Cortex of kidney (tissue), 1 donor: ENCODE results near the gene SMYD3.

Experiments
- DNase-seq: peaks from one replicate; lab custom pipeline; 2025; lab: John Stamatoyannopoulos, UW

The SMYD3 gene

DNA sequence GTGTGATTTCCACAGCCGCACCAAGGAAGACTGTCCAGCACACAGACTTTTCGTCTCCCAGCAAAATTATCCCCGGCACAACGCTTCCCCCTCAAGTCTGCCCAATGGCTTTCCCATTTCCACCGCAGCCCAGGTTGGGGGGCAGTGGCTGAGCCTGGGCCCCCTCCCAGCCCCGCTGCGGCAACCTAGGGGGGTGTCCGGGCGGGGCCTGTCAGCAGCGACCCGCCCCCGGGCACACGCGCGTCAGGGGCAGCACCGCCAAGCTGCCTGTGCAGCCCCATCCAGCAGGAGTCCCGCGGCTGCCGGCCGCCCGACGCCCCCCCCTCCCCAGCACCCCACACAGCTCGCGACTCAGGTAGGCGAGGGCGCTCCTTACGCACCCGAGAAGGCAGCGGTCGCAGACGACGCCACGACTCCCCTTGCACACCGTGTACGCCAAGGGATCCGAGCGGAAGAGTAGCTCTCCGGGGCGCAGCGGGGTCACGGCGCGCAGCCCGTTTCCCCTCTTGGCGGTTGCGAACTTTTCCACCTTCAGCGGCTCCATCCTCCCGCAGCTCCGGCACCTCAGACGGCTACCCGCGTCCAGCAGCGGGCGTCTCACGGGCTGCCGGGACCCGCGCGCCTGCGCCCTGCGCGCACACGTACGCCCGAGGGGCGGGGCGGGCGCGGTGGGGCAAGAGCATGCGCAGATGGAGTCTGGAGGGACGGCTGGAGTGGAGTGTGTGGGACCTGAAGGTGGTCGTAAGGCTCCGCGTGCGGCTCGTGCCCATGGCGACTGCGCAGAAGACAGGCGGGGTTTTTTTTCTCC, at the start of gene SMYD3:
SMYD3 (minus strand) TSS at position 606 of the 808 bp plus-strand sequence.
- no peak for DNase-seq

DNA sequence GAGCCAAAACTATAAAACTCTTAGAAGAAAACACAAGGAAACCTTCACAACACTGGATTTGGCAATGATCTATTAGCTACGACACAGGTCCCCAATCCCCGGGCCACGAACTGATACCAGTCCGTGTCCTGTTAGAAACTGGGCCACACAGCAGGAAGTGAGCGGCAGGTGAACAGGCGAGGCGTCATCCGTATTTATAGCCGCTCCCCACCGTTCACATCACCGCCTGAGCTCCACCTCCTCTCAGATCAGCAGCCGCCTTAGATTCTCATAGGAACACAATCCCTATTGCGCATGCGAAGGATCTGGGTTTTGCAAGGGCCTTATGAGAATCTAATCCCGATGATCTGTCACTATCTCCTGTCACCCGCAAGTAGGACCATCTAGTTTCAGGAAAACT, 47.1 kb upstream of the SMYD3 start:
- DNase-seq: no peak

DNA sequence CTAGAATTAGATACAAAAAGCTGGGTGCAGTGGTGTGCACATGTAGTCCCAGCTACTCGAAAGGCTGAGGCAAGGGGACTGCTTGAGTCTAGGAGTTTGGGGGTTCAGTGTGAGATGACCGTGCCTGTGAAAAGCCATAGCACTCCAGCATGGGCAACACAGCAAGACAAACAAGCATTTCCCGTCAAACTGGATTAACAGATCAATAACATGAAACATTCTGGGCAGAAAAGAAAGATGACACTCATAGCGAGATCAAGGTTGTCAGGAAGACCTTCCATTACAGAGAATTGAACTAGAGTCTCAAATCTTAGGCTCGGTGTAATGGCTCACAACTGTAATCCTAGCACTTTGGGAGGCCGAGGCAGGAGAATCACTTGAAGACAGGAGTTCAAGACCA, 45.0 kb upstream of the SMYD3 start:
- no peak for DNase-seq

DNA sequence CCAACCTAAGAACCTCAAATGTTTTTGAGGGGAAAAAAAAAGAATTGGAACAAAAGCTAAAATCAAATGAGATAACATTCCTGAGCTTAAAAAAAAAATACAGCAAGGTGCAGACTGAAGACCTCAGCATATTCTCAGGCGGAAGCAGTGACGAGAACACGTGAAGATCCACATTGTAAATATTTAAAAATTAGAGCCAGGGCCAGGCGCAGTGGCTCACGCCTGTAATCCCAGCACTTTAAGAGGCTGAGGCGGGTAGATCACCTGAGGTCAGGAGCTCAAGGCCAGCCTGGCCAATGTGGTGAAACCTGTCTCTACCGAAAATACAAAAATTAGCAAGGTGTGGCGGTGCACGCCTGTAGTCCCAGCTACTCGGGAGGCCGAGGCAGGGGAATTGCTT, 43.3 kb upstream of the SMYD3 start:
- no peak for DNase-seq

DNA sequence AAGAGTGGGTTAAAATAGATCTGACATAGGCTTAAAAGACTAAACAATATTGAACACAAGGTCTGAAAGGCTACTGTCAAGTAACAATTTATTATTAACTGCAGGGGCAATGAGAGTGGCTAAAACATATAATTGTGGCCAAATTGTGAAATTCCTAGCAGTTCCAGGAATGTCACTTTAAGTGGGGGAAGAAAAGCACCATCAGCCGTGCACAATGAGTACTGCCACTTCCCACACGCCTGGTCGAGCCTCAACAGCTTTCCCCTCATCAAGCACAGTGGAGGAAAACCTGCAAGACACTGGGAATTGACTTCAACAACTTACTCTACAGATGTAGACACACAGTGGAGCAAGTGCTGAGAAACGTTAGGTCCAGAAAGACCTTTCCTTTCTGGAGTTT, 42.6 kb upstream of the SMYD3 start:
- no peak for DNase-seq

DNA sequence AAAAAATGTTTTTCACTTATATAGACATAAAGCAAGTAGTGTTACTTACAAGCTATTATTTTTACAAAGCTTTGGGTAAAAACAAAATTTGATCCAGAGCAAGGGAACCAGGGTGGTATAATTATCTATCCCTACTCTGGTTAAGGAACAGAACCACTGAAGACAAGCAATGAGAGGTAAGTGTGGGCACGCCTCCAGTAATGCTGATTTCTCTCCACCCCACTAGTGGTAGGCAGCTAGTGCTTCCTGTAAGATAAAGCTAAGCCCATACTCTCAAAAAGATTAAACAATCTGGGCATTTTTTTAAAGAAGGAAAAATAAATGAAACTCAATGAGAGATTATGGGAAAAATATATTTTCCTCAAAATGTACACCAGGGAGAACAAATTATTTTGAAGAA, 36.9 kb upstream of the SMYD3 start:
- DNase-seq: no peak

DNA sequence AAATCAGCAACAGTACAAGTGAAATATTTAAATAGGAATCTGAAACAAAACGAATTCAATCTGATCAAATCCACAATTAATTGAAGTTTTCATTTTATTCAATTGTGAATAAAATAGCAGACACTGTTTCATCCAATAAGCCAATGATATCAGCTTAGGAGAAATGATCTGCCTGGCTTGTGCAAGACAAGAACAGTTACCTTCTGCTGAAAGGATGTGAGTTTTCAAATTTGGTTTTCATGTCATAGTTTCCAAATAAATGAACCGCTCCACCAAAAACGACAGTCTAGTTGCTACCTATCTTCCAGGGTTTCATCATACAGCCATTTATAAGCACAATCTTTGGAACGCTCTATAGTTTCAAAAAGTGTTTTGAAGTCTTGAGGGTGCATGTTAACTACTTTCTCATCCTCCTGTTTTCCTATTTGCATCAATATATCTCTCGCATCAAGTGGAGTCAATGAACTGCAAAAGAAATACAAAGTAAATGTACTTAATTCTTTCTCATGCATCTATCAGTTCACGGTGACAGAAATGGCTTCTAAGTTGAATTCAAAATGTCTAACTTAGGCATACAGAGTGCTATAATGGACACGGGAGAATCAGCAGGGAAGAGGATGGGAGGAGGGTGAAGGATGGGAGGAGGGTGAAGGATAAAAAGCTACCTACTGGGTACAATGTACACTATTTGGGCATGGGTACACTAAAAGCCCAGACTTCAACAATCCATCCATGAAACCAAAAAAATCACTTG, 33.8 kb upstream of the SMYD3 start:
- DNase-seq: no peak

DNA sequence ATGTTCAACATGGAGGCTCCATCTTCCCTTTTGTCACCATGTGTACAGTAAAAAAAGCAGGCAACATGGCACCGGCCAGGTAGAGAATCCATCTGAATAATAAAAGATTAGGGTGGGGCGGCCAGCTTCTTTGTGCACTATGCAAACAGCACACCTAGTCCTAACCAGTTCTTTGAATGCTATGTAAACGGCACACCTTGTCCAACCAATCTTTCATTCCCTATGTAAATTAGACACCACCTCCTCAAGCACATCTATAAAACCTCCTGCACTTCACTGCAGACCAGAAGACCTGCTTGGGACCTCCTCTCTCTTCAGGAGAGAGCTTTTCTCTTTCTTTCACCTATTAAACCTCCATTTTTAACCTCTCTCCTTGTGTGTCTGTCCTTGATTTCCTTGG, 30.8 kb upstream of the SMYD3 start:
- DNase-seq: no peak

DNA sequence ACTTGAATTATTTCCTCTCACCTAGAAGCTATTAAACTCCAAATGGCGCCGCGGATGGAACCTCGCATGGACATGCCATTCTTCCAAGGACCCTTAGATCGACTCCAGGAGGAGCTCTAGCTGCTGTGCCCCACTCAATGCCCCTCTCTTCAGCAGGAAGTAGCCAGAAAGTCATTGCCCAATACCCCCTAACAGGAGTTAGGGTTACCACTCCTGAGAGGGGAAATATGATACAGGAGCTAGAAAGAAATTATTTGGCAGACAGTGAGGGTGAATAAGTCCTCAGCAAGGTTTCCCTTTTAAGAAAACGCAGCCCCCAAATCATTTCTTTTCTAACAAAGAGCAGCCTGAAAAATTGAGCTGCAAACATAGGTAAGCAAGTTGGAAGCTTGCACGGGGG, 30.4 kb upstream of the SMYD3 start:
- no peak for DNase-seq

DNA sequence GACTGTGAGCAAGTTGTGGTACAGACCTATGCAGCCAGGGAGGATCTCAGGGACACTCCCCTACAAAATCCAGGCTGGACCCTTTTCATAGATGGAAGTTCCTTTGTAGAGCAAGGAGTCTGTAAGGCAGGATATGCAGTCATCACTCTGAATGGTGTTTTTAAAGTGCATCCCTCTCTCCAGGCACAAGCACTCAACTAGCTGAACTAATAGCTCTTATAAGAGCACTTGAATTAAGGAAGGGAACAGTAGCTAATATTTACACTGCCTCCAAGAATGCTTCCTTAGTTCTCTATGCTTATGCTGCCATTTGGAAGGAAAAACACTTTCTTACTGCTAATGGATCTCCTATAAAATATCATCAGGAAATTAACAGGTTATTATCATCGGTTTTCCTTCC, 27.0 kb upstream of the SMYD3 start:
- DNase-seq: no peak

DNA sequence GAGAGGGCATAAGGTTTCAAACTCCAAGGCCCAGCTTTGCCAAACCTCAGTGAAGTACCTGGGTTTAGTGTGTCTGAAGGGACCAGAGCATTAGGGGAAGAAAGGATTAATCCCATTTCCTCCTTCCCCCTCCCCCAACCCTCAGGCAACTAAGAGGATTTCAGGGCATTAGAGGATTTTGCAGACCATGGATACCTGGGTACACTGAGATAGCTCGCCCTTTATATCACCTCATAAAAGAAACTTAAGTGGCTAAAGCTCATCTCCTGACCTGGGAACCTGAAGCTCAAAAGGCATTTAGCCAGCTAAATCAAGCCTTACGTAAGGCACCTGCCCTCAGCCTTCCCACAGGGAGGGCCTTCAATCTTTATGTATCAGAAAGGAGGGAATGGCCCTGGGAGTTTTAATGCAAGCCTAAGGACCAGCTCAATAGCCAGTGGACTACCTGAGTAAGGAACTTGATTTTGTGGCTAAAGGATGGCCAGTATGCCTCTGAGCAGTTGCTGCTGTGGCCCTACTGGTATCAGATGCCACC, 26.4 kb upstream of the SMYD3 start:
- no peak for DNase-seq

DNA sequence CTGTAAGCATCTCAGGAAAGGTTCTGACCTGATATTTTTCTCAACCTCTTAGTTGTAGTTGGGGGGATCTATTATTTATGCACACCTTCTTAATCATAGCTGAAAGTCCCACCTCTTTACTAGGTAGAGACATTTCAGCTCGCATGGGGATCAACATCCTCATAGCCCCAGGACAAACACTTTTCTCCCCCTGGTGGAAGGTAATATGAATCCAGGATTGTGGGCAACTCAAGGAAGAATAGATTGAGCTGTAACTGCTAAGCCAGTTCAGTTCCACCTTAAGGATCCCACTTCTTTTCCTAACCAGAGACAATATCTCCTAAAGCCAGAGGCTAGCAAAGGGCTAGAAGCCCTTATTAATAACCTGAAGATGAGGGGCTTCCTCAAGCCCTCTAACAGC, 25.4 kb upstream of the SMYD3 start:
- no peak for DNase-seq

DNA sequence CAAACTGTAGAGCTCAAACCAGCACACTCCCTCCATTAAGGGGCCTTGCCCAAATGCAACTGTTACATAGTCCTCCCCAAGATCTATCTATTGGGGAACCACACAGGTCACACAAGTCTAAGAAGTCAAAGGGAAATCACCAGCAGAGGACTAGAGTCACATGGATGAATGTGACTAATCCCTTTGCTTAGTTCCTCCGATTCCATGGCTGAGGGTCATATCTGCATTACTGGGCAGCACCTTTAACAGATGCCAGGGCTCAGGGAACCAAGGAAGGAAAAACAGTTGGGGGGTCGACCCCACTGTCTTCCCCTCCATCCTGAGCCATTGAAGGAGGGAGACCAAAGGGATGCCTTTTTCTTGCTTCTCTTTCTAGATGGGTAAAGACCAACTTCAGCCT, 23.4 kb upstream of the SMYD3 start:
- no peak for DNase-seq

DNA sequence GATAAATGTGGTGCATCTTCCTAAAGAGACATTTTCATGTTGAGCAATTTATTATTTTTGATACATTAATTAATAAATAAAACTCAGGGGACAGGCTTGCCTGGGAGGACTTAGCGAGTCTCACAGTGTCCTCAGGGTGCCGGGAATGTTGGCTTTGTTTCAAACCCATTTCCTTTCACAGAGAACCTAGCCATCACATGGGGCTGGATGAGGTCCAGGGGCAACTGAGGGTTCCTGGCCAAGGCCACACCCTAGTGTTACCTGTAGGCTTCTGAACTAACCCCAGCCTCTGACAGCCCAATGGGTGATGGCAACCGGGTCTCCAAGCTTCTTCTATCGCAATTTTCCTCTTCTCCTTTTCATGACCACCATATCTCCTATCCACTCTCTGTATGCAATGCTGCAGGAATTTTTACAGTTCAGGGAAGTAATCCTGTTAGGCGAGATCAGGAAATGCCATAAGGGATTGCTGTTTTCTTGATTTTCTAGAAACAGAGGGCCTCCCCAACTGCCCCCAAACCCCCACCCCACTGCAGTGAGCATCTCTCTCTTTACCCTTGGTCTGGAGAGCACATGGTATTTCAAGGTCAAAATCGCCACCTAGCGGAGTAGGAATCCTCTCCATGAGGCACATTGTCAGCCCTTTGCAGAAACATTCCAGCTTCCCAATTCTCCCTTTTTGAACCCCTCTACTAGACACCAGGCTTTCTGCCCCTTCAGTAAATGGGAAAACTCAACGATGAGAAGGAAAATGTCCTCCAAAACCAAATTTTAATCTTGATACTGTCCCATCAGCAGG, 22.1 kb upstream of the SMYD3 start:
- no peak for DNase-seq

DNA sequence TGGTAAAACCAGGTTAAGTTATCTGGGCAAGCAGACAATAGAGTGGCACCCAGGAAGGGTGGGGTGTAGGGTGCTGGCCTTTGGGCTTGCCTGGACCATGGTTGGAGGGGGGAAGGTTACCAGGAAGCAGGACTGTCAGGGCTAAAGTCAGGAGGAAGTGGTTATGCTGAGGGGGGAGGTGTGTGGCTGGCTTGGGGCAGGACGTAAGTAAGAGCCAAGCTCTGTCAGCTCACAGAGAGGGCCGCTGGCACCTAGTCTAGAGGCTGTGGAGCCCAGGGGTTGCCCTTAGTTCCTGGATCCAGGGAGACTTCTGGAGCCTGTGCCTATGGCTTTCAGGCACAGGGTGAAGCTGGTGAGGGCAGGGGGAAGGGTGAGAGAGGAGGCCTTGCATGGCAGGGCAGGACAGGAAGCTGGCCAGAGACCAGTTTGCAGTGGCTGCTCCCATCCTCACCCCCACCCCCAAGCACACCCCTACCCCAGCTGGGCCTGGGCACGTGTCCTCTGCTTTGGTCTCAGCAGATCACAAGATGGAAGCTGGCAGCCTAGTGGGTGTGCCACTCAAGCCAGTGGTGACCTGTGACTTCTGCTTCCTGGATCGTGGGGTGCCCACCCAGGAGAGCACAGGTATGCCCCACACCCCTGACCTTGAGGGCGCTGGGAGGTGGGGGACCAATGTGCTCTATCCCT, 20.5 kb upstream of the SMYD3 start:
- DNase-seq: no peak

DNA sequence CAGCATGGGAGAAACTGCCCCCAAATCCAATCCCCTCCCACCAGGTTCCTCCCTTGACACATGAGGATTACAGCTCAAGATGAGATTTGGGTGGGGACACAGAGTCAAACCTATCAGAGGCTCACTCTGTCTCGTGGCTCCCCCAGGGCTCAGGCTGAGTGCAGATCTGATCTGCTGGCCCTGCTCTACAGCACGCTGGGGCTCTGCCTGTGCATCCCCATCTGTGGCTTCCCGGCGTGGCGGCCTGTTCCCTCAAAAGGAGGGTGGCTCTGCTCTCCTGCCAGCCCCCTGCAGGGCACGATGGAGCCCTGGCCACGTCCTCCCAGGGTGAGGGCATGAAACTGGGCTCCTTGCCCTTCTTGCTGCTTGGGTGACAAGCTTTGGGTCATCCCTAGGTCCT, 19.8 kb upstream of the SMYD3 start:
- no peak for DNase-seq

DNA sequence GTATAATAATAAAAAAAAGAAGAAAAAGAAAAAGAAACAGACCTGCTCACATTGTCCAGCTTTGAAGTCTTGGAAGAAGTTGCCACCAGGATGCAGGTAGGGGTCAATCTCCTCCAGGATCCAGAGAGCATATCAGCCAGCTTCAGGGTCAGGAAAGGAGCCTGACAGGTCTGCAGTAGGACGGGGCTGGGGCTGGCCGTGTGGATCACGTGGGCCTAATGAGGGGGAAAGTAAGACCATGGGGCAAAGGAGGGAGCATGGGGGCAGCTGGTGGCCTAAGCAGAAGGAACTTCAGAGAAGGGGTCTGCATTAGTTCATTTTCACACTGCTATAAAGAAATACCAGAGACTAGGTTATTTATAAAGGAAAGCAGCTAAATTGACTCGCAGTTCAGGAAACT, 19.3 kb upstream of the SMYD3 start:
- DNase-seq: no peak

DNA sequence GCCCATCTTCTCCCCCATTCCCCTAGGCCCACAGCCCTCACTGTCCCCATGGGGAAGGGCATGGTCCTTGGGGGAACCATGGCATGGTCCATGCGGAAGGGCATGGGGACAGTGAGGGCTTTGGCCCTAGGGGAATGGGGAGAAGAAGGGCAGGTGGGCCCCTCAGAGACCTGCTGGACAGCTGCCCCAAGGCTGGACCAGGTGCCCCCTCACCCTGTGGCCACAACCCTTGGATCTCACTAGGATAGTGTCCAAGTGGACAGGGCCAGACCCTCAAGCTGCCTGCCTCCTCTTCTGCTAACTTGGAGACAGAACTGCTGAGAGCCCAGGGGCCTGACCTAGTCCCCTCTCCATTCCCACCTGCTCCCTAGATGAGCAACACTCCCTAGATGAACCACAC, 12.4 kb upstream of the SMYD3 start:
- no peak for DNase-seq

DNA sequence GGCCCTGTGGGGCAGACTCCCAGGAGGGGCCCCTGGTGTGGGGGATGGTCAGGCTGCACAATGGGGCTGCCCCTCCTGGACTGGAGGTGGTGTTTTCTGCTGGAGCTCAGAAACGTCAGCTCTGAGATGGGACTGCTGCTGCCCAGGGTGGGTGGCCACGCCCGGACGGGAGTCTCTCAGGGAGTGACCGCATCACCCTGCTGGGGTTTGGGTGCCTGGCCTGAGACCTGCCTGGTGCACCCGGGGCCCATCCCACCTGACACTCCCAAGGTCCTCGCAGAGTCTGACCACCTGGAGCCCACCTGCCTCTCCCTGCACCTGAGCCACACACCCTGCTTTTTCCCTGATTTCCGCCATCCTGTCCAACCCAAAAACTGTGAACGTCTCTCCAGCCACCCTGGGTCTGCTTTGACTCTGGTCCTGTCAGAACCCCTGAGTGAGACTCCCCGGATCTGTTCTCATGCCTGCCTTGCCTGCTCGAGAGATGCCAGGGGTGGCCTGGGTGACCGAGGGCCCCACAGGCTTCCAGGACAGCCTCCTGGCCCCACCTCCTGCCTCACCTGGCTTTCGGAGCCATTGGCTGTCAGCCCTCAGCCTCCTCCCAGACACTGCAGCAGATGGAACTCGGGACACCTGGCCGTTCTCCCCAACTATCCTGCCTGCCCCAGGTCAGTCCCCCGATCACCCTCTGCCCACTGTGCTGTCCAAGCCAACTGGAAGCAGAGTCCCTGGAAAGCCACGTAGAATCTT, 11.6 kb upstream of the SMYD3 start:
- DNase-seq: no peak

DNA sequence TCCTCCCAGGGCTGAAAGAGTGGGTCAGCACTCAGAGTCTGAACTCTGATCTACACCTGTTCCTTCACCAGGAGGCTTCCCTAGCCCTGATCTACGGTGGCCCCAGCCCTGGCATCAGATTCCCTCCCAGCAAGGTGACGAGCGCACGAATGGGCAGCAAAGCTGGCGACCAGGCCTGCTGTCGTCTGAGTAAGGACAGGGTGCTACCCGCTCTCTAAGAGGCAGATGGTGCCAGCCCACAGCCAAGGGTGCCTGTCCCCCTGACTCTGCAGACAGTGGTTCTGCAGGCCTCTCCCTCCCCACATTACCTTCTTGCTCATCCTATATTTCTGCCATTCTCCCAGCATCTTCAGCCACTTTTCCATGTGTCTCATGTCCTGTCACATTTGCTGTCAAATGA, 10.3 kb upstream of the SMYD3 start:
- no peak for DNase-seq

DNA sequence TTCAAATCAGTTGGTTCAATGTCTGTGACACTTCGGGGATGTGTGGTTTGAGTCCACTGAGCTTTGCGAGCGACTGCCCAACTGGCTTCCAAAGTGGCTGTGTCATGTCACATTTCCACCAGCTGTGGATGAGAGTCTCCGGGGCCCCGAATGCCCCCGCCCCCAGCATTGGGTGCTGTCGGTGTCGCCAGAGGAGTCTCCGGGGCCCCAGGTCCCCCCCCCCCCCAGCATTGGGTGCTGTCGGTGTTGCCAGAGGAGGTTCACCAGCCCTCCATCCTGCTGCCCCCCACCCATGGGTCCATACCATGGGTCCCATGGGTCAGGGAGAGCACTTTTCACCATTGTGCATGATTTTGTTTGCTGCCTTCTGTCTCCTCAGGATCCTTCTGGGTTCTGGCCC, 9.0 kb upstream of the SMYD3 start:
- DNase-seq: no peak
